Activated CD8-positive, alpha-beta memory T cell treated with anti-CD3 and anti-CD28 coated beads for 24 hours (primary cell): ENCODE measurements around the gene XPO6.
"Not testable (repeated sequence)": the region's sequence is repeated elsewhere in the genome, so short reads cannot be mapped to it uniquely, and the experiment has no call there.

Experiments
- DNase-seq: peaks from one replicate; pipeline ENCODE4 v3.0.0-alpha.2; 2020

Gene XPO6

DNA sequence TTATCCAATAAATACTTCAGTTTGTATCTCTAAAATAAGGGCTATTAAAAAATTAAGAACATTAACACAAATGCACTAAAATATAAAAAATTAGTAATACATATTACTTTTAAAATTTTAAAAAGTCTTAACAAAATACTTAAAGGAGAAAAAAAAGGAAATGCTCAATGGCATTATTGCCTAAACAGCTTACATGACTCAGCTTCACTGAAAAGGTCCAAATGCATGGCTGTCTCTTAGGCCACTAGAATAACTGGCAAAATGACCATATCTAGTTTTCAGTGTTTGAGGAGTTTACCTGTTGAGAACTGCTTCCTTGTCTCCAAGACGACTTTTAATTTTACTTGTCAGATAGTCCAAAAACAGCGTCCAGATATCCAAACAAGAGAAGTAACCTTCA is 66.0 kb downstream of the XPO6 start:
- DNase-seq: no peak

DNA sequence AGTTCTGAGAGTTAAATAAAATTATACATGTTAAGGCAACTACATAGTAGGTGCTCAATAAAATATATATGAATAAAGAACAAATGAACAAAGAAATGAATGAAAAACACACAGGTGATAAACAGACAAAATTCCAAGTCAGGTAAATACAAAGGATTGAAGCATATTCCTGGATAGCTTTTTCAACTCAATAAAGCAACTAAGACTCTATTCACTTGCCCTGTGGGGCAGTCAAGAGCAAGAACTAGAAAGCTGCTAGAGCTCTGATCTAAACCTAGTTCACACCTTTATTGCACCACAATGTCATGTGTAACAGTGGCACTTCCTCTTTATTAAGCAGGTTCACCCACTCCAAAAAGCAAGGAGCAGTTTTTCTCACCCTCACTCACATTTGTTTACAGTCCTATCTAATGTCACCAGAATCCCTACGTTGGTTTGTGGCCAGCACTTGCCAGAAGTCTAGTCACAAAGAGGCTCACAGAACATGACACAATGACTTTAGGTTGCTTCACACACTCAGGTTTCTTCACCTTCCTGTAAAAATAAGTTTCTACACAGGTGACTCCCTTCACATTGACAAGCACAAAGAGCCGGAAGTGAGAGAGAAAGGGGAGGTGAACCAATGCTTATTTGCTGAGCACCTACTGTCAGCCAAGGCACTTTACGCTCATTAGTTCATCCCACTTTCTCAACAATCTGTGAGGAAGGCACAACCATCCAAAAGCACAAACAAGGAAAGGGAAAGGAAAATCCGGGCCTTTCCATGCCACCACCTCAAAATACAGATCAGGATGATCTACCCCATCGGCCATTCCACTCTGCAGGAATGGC is 70.8 kb downstream of the XPO6 start:
- peak; percentile 73 for DNase-seq

GRCh38 chr16:28139530-28139929 is 72.2 kb downstream of the XPO6 start:
- DNase-seq: no peak

DNA sequence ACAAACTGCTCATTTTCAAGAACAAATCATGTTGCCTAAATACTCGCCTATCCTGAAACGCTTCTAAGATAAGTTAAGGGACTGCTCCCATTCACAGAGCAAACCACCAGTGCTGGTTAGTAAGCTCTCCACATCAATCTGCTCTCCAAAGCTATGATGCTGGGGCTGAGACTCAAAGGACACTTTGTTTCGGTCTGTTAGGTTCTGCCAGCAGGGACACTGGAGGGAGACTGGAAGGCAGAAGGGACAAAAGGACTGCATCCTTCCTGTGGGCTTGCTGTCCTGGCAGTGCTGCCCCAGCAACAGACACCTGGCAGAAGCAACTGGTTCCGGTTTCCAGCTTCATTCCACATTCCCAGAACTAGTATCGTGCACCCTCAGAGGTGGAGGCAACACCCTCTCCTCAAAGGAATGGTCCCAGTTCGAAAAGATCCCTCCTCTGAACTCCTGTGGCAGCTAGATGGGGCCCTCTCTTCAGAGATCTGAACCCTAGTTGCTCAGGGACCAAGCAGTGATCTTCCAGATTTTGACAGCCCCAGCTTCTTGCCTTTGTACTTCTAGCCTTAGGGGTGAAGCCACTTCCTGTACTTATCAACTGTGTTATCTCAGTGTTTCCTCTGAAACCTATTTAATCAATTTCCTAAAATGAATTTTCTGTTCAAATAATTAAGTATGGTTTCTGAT is 74.9 kb downstream of the XPO6 start:
- no peak for DNase-seq

DNA sequence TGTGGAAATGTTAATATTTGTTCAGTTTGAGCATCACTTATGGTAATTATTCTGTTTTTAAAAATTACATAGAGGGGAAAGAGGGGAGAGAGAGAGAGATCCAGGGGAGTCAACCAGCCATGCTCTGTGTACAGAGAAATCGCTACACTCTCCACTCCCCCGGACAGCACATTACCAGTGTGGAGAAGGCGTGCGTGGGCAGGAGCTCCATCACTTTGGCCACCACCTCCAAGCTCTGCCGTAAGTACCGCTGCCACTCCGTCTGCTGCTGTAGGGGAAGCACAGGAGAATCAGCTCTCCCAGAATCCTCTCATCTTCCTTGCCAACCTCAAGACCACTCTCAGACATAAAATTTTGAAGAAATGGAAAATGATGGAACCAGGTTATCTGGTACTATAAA is 78.1 kb downstream of the XPO6 start:
- DNase-seq: no peak

DNA sequence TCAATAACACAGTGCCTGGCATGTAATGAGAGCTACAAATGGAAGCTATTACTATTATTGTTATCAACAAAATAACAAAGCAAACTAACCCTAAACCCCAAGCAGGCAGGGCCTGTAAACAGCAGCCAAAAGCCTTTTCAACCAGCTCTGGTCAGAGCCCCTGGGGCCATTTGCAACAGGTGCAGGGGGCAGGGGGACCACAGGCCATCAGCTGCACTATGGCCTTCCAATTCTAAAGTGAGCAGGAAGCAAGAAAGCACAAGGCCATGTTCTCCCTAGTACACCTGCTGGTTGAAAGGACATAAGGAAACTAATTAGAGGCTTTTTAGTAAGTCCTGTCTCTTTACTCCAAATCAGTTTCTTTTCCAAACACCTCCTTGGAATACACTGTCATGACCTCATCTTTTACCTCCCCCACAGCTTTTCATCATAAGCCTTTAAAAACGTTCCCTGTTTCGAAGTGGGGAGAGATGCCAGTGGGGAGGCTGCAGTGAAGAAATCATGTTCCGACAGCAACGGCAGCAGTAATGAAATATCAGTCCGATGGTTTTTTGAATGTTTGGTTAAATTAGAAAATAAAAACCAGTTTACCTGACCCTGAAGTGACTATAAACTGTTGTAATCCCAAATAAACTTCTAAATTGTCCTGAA is 79.9 kb downstream of the XPO6 start:
- no peak for DNase-seq

DNA sequence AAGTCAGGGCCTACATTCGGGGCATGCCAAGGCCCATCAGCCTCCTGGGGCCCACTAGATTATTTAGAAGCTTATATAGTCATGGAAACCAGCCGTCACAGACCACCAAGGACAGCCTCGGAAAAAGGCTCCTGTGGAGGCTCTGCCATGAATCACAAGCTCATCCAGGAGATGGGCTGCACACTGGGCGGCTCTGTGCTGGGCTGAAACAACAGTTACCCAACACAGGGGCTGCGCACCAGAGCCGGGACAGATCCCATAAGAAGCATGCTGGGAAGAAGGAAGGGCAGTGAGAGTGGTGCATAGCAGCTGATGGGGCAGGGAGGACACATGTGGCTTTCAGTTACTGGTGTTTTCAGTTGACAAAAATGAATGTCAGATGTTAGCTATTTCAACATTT is 80.6 kb downstream of the XPO6 start:
- no peak for DNase-seq

DNA sequence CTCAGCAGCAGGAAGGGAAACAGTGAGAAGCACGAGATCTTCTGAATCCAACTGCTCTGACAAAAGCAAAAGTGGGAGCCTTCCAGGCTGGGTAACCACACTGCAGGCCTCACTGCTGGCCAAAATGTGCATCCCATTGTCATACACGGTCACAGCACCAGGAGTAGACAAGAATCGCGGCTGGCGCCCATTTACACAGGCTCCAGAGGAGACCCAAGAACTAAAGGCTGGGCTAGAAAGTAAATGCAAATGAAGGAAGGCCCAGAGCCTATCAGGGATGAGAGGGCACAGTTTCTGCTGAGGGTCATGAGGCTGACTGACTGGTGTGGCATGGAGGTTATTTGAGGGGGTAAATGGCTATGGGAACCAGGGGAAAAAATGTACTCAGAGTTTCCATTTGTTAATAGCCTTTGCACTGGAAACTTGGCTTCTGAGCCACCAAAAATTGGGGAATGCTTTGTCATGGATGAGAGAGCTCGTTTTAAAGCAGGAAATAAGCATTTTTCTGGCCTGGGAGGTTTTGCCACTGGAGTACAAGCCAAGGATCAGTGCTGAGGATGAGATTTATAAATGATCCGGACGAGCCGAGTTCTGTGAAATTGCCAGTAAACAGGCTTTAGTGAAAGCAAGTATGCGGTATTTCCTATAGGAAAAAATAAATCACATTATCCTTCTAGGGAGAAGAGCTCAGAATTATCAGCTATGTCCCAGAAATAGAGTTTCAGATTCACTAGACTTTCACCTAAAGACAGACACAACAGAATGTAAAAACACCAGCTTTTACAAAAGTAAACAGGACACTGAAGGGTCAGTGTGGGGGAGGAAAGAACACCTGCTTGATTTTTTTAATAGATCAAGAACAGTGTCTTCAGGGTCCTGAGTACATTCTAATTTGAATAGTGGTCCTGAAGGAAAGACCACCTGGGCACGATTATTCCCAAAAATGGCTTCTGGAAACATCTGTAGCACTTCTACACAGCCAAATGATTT is 81.4 kb downstream of the XPO6 start:
- DNase-seq: no peak

DNA sequence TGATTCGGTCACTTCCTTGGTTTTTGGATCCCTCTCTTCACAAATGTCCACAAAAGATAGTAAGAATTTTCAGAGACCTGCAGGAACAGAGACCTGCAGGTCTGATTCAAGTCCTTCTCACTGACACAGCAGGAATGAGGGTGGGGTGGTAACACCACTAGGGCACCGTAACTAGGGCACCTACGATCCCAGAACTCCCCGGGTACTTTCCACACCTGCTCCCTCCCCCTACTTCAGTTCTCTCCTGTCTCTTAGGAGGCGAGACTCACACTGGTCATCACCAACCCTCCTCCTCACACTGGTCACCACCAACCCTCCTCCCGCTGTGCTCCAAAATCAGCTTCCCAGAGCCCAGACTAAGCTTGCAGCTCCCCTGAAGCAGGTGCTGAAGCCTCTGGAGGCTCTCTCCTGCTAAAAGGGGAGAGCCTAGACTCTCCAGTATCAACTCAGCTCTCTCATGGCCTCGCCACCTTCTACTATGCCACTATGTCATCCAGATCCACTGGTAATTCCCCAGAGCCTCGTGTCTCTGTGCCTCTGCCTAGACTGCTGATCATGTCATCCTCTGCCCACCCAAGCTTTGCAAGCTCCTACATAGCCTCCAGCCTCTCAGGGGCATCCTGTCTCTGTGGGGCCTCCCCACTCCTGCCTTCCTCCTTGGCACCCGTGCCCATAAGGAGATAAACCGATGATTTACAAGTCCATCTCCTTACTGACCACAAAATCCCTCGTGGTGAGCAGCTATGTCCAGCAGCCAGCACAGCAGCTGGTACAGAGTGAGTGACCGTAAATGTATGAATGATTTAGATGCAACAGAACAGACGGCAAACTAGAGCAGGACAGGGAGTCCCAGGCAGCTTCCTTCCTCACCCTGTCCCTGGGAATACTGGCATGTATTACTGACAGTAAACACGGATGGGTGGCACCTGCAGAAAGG is 84.8 kb downstream of the XPO6 start:
- no peak for DNase-seq

GRCh38 chr16:28125592-28125991 is 86.2 kb downstream of the XPO6 start:
- DNase-seq: no peak

DNA sequence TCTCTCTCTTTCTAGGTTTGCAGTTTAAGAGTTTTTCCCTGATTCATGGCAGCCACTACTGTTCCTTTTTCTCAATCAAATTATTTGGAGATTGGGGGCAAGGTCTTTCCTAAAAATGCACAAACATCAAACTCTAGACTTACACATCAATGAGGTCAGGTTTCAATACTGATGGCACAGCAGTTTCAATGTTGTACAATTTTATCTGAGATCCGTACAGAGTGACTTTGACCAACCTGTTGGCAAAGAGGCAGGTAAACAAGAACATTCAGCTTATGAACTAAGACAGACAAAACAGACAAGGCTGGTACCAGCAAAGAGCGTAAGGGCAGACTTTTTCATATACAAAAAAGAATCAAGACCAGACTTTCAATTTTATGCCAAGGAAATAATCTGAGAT is 90.2 kb downstream of the XPO6 start:
- DNase-seq: no peak

DNA sequence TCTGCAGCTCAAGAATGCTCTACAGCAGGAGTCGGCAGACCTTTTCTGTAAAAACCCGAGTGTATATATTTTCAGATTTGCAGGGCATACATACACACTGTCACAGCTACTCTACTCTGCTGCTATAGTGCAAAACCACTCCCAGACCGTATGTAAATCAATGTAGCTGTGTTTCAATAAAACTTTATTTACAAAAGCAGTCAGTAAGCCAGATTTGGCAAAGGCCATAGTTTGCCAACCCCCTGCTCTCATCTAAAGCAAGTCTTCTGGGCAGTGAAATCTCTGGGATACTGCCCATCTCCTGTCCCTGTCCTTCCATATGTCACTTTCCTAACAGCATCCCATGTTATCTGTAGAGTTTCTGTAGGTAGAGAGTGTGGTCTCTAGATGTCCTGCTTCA is 91.0 kb downstream of the XPO6 start:
- no peak for DNase-seq

DNA sequence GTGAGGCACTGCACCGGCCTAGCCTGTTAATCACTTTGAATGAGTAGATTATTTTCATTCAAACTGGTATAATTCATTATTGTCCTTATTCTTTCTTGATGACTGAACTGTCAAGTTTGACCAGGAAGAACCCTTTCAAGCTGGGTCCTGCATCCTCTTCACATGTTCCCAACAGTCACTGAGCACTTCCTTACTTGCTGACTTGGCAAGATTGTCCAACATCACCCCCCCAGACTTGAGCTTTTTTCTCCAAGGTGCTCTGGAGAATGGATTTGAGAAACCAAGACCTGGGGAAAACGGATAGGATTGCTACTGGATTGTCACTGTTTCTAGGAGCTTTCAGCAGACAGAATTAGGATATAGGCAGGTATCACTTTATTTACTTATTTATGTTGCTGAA is 93.1 kb downstream of the XPO6 start:
- DNase-seq: no peak

GRCh38 chr16:28117168-28117565 is 94.6 kb downstream of the XPO6 start:
- DNase-seq: peak; percentile 41

DNA sequence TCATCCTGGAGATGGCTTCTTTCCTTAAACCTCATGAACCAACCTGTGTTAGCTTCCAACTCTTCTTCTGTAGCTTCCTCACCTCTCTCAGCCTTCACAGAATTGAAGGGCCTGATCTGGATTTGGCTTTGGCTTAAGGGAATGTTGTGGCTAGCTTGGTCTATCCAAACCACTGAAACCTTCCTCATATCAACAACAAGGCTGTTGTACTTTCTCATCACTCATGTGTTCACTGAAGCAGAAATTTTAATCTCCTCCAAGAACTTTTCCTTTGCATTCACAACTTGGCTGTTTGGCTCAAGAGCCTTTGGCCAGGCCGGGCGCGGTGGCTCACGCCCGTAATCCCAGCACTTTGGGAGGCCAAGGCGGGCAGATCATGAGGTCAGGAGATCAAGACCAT is 95.9 kb downstream of the XPO6 start:
- DNase-seq: not testable (repeated sequence)

GRCh38 chr16:28112908-28113307 is 98.9 kb downstream of the XPO6 start:
- peak; percentile 49 for DNase-seq

- no peak for DNase-seq
Measured at GRCh38 chr16:28110977-28111376, 100.8 kb downstream of the XPO6 start.

- DNase-seq: no peak
Measured at GRCh38 chr16:28110479-28110878, 101.3 kb downstream of the XPO6 start.

- peak; percentile 40 for DNase-seq
Measured at GRCh38 chr16:28110074-28110473, 101.7 kb downstream of the XPO6 start.

- DNase-seq: peak; percentile 40
Measured at GRCh38 chr16:28108590-28109247, 103.0 kb downstream of the XPO6 start.

DNA sequence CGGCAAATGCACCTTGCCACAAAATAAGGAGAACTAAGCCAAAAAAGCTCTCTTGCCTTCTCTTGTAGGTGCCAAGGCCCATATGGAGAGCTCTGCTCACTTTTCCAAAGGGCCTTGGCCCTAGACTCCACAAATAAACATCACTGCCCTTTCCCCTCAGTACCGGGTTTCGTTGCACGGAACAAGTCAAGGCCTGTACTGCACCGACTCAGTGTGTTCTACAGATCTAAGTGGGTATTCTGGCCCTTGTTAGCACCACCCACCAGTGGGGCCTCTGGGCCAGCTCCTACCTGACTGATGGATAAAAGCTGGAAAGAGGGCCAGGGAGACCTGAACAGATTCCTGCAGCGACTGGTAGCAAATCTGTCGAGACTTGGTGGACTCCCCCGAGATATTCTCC is 104.5 kb downstream of the XPO6 start:
- no peak for DNase-seq
